HEK293 (cell line): ENCODE measurements around the gene ETS2.

Experiments used
- CTCF ChIP-seq: fragments of 450-650 bp; formaldehyde crosslinking; IDR thresholded peaks from 2 replicates; pipeline ENCODE4 v1.5.1; 2016; ENCODE audit warnings: missing biosample characterization, missing genetic modification characterization
- HIC1 ChIP-seq: fragments of 450-650 bp; formaldehyde crosslinking; IDR thresholded peaks from 2 replicates; pipeline ENCODE4 v1.5.1; 2016; ENCODE audit warnings: missing biosample characterization, missing genetic modification characterization
- PATZ1 ChIP-seq: fragments of 450-650 bp; formaldehyde crosslinking; IDR thresholded peaks from 2 replicates; pipeline ENCODE4 v1.5.1; 2016; ENCODE audit warnings: missing biosample characterization, missing genetic modification characterization
- PRDM1 ChIP-seq: fragments of 450-650 bp; formaldehyde crosslinking; IDR thresholded peaks from 2 replicates; pipeline ENCODE4; 2016; ENCODE audit warnings: missing biosample characterization, missing genetic modification characterization
- SETDB1 ChIP-seq: IDR thresholded peaks from one replicate; pipeline ENCODE4 v1.6.1; 2017; ENCODE audit warnings: mild to moderate bottlenecking, low read length, moderate library complexity, mixed read lengths; ENCODE audit not compliant: insufficient read length
- ZBTB21 ChIP-seq: fragments of 450-650 bp; formaldehyde crosslinking; IDR thresholded peaks from 2 replicates; pipeline ENCODE4 v1.5.1; 2017; ENCODE audit warnings: missing biosample characterization, missing genetic modification characterization
- ZNF138 ChIP-seq: fragments of 450-650 bp; formaldehyde crosslinking; IDR thresholded peaks from 2 replicates; pipeline ENCODE4 v1.5.1; 2016; ENCODE audit warnings: missing biosample characterization, missing genetic modification characterization, borderline replicate concordance
- ZNF274 ChIP-seq, 2 experiments: fragments of 200-500 bp in 1 of 2; fragments of 450-650 bp in 1 of 2; sonication (Bioruptor generic) in 1 of 2; formaldehyde crosslinking in 1 of 2; IDR thresholded peaks; 2 replicates each; pipeline versions ENCODE4 v1.5.1 to v1.6.1; 2014 to 2016; ENCODE audit warnings: borderline replicate concordance in 1 of 2, inconsistent platforms in 1 of 2, low read length in 1 of 2, missing biosample characterization in 1 of 2, missing genetic modification characterization in 1 of 2
- ZNF510 ChIP-seq: fragments of 450-650 bp; formaldehyde crosslinking; IDR thresholded peaks from 2 replicates; pipeline ENCODE4 v1.5.1; 2018; ENCODE audit warnings: mild to moderate bottlenecking, missing genetic modification characterization, missing biosample characterization; ENCODE audit not compliant: insufficient replicate concordance
- ZNF707 ChIP-seq: fragments of 450-650 bp; formaldehyde crosslinking; IDR thresholded peaks from 2 replicates; pipeline ENCODE4 v1.5.1; 2016; ENCODE audit warnings: missing biosample characterization, missing genetic modification characterization
- TF ChIP-seq, protein P1 (sequence below): fragments of 450-650 bp; formaldehyde crosslinking; IDR thresholded peaks from 2 replicates; pipeline ENCODE4 v1.5.1; 2017; ENCODE audit warnings: missing biosample characterization, missing genetic modification characterization
- TF ChIP-seq, protein P2 (sequence below): fragments of 450-650 bp; formaldehyde crosslinking; IDR thresholded peaks from 2 replicates; pipeline ENCODE4 v1.5.1; 2017; ENCODE audit warnings: missing biosample characterization, missing genetic modification characterization
- TF ChIP-seq, protein P3 (sequence below): fragments of 450-650 bp; formaldehyde crosslinking; conservative IDR thresholded peaks from 2 replicates; pipeline ENCODE4 v1.5.1; 2016; ENCODE audit warnings: low read depth, missing biosample characterization, missing genetic modification characterization

DNA sequence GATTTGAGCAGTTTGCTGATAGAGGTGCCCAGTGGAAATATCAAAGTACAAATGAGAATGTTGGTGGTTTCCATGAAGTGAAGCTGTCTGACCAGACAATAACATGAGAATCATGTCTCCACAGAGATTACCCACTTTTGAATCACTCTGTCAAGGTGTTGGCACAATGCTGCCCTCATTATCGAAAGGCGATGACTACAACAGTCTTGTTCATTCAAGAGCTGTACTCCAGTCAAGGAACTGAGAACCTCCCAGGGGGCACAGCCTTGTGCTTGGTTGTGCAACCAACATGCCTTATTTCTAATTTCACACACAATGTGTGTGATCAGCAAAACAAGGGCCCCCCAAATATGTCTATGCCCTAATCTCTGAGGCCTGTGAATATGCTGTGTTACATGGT lies 35.7 kb downstream of the ETS2 start:
- TF ChIP-seq CTCF (tag by site-specific recombination) (no peak), ZNF138 (tag by site-specific recombination) (no peak), SETDB1 (no peak), ZNF707 (no peak), HIC1 (tag by site-specific recombination) (no peak), PATZ1 (tag by site-specific recombination) (no peak), ZNF510 (no peak), PRDM1 (tag by site-specific recombination) (no peak), ZBTB21 (tag by site-specific recombination) (no peak), ZNF274 (IDR thresholded peaks at IDR 0.05; ENCODE audit: low read length) (no peak), ZNF274 (tag by site-specific recombination; IDR thresholded peaks at IDR 0.05; ENCODE audit: borderline replicate concordance) (no peak)
- TF ChIP-seq, protein P1, sequence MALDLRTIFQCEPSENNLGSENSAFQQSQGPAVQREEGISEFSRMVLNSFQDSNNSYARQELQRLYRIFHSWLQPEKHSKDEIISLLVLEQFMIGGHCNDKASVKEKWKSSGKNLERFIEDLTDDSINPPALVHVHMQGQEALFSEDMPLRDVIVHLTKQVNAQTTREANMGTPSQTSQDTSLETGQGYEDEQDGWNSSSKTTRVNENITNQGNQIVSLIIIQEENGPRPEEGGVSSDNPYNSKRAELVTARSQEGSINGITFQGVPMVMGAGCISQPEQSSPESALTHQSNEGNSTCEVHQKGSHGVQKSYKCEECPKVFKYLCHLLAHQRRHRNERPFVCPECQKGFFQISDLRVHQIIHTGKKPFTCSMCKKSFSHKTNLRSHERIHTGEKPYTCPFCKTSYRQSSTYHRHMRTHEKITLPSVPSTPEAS (tag by site-specific recombination): no peak
- TF ChIP-seq, protein P2, sequence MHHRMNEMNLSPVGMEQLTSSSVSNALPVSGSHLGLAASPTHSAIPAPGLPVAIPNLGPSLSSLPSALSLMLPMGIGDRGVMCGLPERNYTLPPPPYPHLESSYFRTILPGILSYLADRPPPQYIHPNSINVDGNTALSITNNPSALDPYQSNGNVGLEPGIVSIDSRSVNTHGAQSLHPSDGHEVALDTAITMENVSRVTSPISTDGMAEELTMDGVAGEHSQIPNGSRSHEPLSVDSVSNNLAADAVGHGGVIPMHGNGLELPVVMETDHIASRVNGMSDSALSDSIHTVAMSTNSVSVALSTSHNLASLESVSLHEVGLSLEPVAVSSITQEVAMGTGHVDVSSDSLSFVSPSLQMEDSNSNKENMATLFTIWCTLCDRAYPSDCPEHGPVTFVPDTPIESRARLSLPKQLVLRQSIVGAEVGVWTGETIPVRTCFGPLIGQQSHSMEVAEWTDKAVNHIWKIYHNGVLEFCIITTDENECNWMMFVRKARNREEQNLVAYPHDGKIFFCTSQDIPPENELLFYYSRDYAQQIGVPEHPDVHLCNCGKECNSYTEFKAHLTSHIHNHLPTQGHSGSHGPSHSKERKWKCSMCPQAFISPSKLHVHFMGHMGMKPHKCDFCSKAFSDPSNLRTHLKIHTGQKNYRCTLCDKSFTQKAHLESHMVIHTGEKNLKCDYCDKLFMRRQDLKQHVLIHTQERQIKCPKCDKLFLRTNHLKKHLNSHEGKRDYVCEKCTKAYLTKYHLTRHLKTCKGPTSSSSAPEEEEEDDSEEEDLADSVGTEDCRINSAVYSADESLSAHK (tag by site-specific recombination): no peak
- TF ChIP-seq, protein P3, sequence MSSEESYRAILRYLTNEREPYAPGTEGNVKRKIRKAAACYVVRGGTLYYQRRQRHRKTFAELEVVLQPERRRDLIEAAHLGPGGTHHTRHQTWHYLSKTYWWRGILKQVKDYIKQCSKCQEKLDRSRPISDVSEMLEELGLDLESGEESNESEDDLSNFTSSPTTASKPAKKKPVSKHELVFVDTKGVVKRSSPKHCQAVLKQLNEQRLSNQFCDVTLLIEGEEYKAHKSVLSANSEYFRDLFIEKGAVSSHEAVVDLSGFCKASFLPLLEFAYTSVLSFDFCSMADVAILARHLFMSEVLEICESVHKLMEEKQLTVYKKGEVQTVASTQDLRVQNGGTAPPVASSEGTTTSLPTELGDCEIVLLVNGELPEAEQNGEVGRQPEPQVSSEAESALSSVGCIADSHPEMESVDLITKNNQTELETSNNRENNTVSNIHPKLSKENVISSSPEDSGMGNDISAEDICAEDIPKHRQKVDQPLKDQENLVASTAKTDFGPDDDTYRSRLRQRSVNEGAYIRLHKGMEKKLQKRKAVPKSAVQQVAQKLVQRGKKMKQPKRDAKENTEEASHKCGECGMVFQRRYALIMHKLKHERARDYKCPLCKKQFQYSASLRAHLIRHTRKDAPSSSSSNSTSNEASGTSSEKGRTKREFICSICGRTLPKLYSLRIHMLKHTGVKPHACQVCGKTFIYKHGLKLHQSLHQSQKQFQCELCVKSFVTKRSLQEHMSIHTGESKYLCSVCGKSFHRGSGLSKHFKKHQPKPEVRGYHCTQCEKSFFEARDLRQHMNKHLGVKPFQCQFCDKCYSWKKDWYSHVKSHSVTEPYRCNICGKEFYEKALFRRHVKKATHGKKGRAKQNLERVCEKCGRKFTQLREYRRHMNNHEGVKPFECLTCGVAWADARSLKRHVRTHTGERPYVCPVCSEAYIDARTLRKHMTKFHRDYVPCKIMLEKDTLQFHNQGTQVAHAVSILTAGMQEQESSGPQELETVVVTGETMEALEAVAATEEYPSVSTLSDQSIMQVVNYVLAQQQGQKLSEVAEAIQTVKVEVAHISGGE (tag by site-specific recombination): no peak
